Epithelial cell of proximal tubule (primary cell): ENCODE measurements around the gene TBC1D16. TPM values are rescaled to one million over a fixed set of nuclear protein-coding genes. Genes with fewer than 3 reads are reported as not detected.

ENCODE experiments used
- DNase-seq: peaks from one replicate; pipeline ENCODE4 v3.0.0-alpha.2; 2011; ENCODE audit warnings: low read depth
- H3K4me3 ChIP-seq: 2 replicates; pipeline ENCODE4 v1.5.1; 2011; ENCODE audit warnings: low read depth, mild to moderate bottlenecking, low read length
- CTCF ChIP-seq: conservative IDR thresholded peaks from 2 replicates; pipeline ENCODE4 v1.5.1; 2012; ENCODE audit warnings: low read depth, mild to moderate bottlenecking, low read length
- total RNA-seq: library from RNA; depleted of rRNA; stranded (reverse); fragments of >200 nt; gene quantifications from 2 replicates; pipeline ENCODE4 v1.2.3, GENCODE V29; 2015

TBC1D16 gene
- total RNA-seq, 1 donor from 2014 or later, result 19.9 TPM

- no peak for DNase-seq
- no peak for TF ChIP-seq CTCF
- H3K4me3 ChIP-seq, result no peak overlapping the region
These were observed 56.4 kb downstream of the TBC1D16 start for GRCh38 chr17:79979221-79979741.

- no peak for DNase-seq
- H3K4me3 ChIP-seq, result no peak overlapping the region
- TF ChIP-seq CTCF, result no peak
These were observed 57.2 kb downstream of the TBC1D16 start for GRCh38 chr17:79978548-79978855.

GRCh38 chr17:79977708-79978547 is 57.7 kb downstream of the TBC1D16 start:
- no peak overlapping the region for H3K4me3 ChIP-seq
- DNase-seq, result no peak
- TF ChIP-seq CTCF, result no peak

- no peak for TF ChIP-seq CTCF
- DNase-seq, result no peak
- H3K4me3 ChIP-seq, result no peak overlapping the region
These were observed 58.5 kb downstream of the TBC1D16 start for GRCh38 chr17:79977161-79977631.

DNA sequence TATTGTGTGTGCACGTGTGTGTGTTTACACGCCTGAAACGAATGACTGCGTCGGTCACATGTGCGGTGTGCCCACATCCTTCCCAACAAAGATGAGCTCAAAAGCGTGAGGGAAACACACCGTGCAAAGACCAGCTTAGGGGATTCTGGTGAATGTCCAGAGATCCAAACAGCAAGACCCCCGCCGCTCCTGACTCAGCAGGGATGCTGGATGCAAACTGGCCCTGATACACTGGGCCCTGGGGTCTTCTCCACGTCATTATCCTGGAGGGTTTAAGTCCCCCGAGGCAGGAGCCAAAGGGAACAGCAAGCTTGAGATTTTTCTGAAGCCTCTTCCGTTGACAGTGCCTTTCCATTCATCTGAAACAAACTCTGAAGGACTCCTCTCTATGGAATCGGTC is 59.2 kb downstream of the TBC1D16 start:
- H3K4me3 ChIP-seq, result no peak overlapping the region
- DNase-seq, result no peak
- TF ChIP-seq CTCF, result no peak

DNA sequence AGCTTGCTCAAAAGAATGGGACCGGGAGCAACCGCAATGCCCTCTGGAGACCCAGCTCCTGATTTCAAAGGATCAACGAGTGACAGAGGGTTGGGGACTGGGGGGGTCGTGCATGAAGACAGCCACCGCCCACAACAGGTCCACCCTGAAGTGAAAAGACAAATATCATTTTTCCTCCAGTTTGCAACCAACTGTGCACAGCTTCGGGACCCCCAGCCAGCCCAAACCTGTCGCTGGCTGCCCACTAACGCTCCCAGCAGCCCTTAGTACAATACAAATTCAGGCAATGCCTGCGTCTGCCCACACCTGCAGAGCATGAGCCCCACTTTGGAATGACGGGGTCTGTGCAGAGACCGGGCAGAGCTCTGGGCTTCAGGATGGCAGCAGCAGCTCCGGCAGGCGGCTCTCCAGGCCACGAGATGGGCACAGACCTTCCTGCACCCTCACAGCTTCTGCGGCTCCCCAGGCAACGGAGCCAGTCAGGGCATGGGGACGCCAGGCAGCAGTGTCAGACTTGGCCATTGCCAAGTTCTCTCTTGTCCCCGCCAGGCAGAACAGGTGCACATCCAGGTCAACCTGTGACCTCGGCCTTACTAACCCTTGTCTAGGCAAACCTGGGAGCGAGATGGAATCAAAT is 60.1 kb downstream of the TBC1D16 start:
- TF ChIP-seq CTCF, result no peak
- DNase-seq, result no peak
- H3K4me3 ChIP-seq, result no peak overlapping the region
